Fibroblast of peridontal ligament (primary cell): ENCODE results near the gene HSPG2.
"Not testable (repeated sequence)": the region's sequence is repeated elsewhere in the genome, so short reads cannot be mapped to it uniquely, and the experiment has no call there.

Experiments
- DNase-seq: peaks from one replicate; pipeline ENCODE4 v3.0.0-alpha.2; 2010; ENCODE audit errors: extremely low read depth

The HSPG2 gene

GRCh38 chr1:21932127-21932526, 5.0 kb downstream of the HSPG2 start:
- DNase-seq: peak; percentile 85

- DNase-seq: peak; percentile 90
These were observed 5.7 kb downstream of the HSPG2 start for GRCh38 chr1:21931171-21932093.

- no peak for DNase-seq
These were observed 6.4 kb downstream of the HSPG2 start for GRCh38 chr1:21930629-21931170.

GRCh38 chr1:21930080-21930571, 7.0 kb downstream of the HSPG2 start:
- no peak for DNase-seq

DNA sequence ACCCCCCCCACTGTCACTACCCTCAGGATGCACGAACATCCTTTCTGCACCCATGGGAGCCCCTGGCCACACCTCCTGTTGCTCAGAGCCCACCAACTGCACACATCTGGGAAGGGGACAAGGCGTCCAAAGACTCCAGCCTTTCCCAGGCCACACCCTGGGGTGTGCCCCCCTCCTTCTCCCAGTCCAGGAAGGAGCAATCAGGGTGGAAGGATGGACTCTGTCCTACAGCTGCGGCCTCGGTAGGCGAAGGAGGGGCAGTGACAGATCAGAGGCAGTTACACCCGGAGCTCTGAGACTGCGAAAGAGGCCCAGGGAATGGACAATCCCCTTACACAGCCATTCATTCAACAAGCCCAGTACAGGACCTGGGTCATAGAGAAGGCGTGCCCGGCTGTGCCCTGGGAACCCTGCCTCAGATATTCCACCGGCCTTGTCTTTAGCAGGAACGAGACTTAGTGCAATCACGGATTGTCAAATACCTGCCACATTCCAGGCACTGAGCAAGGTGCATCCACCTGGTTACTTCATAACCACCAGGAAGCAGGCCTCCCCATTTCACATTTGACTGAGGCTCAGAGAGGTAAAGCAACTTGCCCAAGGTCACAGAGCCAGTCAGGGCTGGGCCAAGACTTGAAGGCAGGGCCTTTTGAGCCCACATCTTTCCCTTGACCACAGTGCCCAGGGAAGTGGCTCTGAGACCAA, 9.4 kb downstream of the HSPG2 start:
- peak; percentile 51 for DNase-seq

- DNase-seq: peak; percentile 96
These were observed 10.1 kb downstream of the HSPG2 start for GRCh38 chr1:21926814-21927532.

- DNase-seq: no peak
These were observed 11.0 kb downstream of the HSPG2 start for GRCh38 chr1:21926065-21926464.

- DNase-seq: no peak
These were observed 11.7 kb downstream of the HSPG2 start for GRCh38 chr1:21925334-21925940.

DNA sequence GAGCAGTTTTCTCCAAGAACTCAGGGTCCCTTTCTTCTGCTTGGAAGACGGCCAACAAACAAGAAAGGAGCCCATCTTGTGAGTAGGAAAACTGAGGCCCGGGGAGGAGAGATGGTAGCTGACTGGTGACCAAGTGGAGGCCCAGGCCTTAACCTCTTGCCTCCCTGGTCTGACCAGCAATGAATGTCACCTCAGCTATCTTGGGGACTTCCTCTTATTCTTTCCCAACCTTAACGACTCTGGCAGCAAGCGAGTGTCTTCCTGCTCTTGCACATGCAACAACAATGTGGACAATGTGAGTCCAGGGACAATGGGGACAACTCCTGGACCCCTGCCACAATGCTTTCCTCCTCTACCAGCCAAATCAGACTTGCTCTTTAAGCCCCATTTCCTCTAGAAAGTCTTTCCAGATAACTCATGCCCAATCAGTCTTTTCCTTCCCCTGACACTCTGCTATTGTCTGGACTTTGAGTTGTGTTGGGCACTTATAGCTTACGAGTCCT, 12.6 kb downstream of the HSPG2 start:
- no peak for DNase-seq

DNA sequence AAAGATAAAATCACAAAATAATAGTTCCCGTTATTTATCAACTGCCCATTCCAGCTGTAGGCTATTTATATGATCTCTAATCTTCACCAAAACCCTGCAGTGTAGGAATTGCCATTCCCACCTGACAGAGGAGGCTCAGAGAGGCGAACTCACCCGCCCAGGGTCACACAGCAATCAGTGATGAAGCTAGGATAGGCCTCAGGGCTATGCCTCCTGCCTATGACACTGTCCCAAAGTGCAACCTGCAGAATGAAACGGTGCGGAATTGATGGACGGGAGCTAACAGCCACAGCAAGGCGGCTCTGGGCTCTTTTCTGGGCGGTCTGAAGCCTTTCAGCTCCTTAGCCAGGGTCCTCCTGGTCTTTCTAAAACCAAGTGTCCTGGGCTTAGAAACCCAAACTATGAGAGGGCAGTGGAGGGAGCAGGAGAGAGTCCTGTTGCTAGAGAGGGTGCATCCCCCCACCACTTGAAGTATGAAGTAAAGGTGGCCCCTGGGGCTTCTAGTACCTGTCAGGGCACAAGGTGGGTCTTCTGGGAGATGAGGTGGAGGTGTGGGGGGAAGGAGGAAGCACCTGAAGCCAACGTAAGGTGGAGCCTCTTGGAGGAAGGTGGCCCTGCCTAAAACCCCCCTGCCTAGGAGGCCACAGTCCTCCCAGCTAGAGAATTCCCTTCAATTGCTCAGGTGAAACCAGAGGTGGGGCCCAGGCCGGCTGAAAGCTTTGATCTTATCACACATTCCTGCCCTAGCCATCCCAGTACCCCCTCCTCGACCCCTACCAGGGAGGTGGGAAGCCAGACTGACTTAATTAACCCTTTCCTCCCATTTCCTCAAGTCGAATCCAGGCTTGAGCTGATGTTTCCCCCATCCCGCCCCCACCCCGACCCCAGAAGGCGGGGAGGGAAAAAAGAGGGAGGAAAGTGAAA, 14.8 kb downstream of the HSPG2 start:
- no peak for DNase-seq

DNA sequence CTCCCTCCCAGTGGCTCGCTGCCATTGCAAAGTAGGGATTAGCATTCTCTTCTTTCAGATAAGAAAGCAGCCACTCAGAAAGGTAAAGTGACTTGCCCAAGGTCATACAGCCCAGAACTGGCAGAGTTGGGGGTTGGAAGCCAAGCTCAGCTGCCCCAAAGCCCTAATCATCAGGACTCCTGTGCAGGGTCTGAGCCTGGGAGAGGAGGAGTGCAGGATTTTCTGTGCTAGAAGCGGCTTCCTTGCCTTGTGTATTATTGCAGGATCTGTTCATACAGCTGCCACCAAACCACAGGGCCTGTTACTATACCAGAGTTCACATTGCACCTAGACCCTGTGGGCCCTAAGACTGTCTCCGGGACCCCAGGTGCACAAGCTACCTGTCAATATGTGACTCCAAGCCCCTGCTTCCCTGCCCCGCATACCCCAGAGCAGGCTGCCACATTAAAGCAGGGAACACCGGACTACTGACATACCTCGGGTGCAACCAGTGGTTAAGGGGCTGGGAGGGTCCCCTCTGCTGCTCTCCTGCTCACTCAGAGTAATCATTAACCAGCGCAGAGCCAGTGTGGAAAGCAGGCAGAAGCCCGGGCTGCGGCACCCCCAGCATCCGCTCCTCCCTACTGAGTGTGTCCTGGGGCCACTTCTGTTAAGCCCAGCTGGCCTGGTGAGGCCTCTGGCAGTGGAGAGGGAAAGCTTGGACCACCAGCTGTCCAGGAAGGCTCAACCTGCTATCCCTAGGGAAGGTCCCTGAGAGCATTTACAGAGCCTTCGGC, 15.8 kb downstream of the HSPG2 start:
- DNase-seq: no peak

GRCh38 chr1:21919520-21919919, 17.6 kb downstream of the HSPG2 start:
- DNase-seq: peak; percentile 77

- DNase-seq: not testable (repeated sequence)
These were observed 19.9 kb downstream of the HSPG2 start for GRCh38 chr1:21917239-21917631.

- no peak for DNase-seq
These were observed 20.5 kb downstream of the HSPG2 start for GRCh38 chr1:21916447-21917238.

- peak; percentile 44 for DNase-seq
These were observed 22.1 kb downstream of the HSPG2 start for GRCh38 chr1:21914880-21915640.

- DNase-seq: no peak
These were observed 22.7 kb downstream of the HSPG2 start for GRCh38 chr1:21914450-21914849.

DNA sequence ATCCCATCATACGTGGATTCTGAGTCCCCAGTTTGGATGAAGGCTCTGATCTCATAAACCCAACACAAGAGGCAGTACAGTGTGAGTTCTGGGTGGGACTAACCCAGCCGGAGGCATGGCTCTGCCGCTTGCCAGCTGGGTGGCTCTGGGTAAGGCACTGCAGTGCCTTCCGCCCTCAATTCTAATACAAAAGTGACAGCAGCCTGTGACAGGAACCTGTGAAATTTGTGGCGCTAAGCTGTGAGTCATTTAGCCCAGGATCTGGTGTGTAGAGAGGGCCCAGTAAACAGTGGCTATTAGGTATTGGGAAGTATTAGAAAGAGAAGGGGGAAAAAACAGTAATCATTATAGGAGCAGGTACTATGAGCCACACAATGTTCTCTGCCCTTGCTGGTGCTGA, 23.3 kb downstream of the HSPG2 start:
- DNase-seq: no peak

DNA sequence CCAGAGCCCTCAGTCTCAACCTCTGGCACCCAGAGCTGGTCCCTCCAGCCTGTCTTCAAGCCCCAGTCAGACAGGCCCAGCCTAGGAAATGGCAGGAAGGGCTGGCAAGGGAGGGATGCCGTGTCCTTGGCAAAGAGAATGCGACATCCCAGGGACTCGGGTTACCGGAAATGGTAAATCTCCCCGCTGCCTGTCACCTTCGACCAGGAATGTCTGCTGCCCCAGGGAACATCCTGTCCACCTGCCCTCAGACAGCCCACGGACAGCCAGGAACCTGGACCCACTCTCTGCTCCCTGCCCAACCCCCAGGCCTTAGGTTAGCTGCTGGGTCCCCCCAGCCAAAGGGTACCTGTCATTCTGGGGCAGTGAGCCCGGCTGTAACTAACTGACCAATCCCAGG, 23.9 kb downstream of the HSPG2 start:
- DNase-seq: no peak
